ENCODE measurements around the gene PSMG4.

Gene PSMG4

DNA sequence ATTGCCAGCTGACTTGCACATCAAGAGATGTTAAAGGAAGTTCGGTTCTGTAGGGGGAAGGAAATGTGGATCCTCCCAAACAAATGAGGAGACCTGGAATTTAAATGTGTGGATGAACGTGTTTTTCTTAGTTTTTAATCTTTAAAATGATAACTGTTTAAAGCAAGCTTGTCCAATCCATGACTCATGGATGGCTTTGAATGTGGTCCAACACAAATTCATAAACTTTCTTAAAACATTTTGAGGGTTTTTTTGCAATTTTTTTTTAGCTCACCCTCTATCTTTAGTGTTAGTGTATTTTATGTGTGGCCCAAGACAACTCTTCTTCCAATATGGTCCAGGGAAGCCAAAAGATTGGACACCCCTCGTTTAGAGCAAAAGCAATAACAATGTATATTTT is 43.8 kb upstream of the PSMG4 start:
- Histone ChIP-seq H3K4me2 (ENCODE audit: low read depth, low read length) (no peak overlapping the region), H3F3A (ENCODE audit: insufficient read depth, low read length) (no peaks in the 10 kb centered on the region), H3K9ac (ENCODE audit: low read length) (no peak overlapping the region), H3K4me3 (ENCODE audit: low read length) (no peak overlapping the region), H3K4me1 (ENCODE audit: low read length) (no peaks in the 10 kb centered on the region), H3K27ac (ENCODE audit: low read length) (no peak overlapping the region), H3K9me3 (replicated peaks; ENCODE audit: insufficient read depth, low read length) (no peaks in the 10 kb centered on the region), H3K9me2 (replicated peaks; ENCODE audit: insufficient read depth, low read length) (no peaks in the 10 kb centered on the region), H3K27me3 (replicated peaks; ENCODE audit: insufficient read depth, low read length) (no peaks in the 10 kb centered on the region), H4K20me1 (ENCODE audit: insufficient read depth, low read length) (no peaks in the 10 kb centered on the region), H2AFZ (ENCODE audit: low read length) (no peak overlapping the region), H3K79me2 (ENCODE audit: low read length) (no peaks in the 10 kb centered on the region), H3K36me3 (replicated peaks; ENCODE audit: insufficient read depth, low read length) (no peaks in the 10 kb centered on the region)
- TF ChIP-seq, protein P1, sequence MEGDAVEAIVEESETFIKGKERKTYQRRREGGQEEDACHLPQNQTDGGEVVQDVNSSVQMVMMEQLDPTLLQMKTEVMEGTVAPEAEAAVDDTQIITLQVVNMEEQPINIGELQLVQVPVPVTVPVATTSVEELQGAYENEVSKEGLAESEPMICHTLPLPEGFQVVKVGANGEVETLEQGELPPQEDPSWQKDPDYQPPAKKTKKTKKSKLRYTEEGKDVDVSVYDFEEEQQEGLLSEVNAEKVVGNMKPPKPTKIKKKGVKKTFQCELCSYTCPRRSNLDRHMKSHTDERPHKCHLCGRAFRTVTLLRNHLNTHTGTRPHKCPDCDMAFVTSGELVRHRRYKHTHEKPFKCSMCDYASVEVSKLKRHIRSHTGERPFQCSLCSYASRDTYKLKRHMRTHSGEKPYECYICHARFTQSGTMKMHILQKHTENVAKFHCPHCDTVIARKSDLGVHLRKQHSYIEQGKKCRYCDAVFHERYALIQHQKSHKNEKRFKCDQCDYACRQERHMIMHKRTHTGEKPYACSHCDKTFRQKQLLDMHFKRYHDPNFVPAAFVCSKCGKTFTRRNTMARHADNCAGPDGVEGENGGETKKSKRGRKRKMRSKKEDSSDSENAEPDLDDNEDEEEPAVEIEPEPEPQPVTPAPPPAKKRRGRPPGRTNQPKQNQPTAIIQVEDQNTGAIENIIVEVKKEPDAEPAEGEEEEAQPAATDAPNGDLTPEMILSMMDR (IDR thresholded peaks at IDR 0.05; ENCODE audit: low read length): no peak
- TF ChIP-seq EZH2 (optimal IDR thresholded peaks at IDR 0.05; ENCODE audit: low read depth, low read length) (no peak), EZH2phosphoT487 (IDR thresholded peaks at IDR 0.05; ENCODE audit: low read length) (no peak)
- no peak for DNase-seq

DNA sequence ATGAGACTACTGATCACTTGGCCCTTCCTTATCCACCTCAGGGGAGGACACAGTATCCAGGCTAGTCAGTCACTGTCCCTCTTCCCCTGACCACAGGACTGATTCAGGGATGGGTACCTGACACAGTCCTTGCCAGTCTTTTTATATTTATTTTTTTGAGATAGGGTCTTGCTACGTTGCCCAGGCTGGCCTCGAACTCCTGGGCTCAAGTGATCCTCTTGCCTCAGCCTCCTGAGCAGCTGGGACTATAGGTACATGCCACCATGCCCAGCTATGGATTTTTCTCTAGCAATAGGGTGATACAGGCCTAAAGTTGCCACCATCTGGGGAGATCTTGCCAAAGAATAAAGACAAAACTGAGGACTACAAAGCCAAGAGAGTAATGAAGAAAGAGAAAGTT is 41.5 kb upstream of the PSMG4 start:
- H3K4me2 ChIP-seq (ENCODE audit: low read depth, low read length): no peak overlapping the region
- H4K20me1 ChIP-seq (ENCODE audit: insufficient read depth, low read length): no peaks in the 10 kb centered on the region
- no peaks in the 10 kb centered on the region for H3K9me2 ChIP-seq (replicated peaks; ENCODE audit: insufficient read depth, low read length)
- H3K9me3 ChIP-seq (replicated peaks; ENCODE audit: insufficient read depth, low read length): no peaks in the 10 kb centered on the region
- H3K4me3 ChIP-seq (ENCODE audit: low read length): no peak overlapping the region
- no peak for DNase-seq
- H3K27me3 ChIP-seq (replicated peaks; ENCODE audit: insufficient read depth, low read length): no peaks in the 10 kb centered on the region
- H3K27ac ChIP-seq (ENCODE audit: low read length): no peak overlapping the region
- no peak overlapping the region for H2AFZ ChIP-seq (ENCODE audit: low read length)
- H3F3A ChIP-seq (ENCODE audit: insufficient read depth, low read length): 0 out of 2 replicates have a peak, but pooled peaks cover 1% of the 10 kb centered on the region
- TF ChIP-seq, protein P1 (IDR thresholded peaks at IDR 0.05; ENCODE audit: low read length): no peak
- no peak for TF ChIP-seq EZH2phosphoT487 (IDR thresholded peaks at IDR 0.05; ENCODE audit: low read length)
- no peak for TF ChIP-seq EZH2 (optimal IDR thresholded peaks at IDR 0.05; ENCODE audit: low read depth, low read length)
- peaks cover 2% of the 10 kb centered on the region for H3K4me1 ChIP-seq (ENCODE audit: low read length)
- H3K36me3 ChIP-seq (replicated peaks; ENCODE audit: insufficient read depth, low read length): no peaks in the 10 kb centered on the region
- H3K79me2 ChIP-seq (ENCODE audit: low read length): no peaks in the 10 kb centered on the region
- H3K9ac ChIP-seq (ENCODE audit: low read length): no peak overlapping the region

GRCh38 chr6:3218266-3218665 is 40.5 kb upstream of the PSMG4 start:
- peaks cover 10% of the 10 kb centered on the region; the same call in 1 of the 2 replicates for H3F3A ChIP-seq (ENCODE audit: insufficient read depth, low read length)
- DNase-seq: no peak
- H3K79me2 ChIP-seq (ENCODE audit: low read length): no peaks in the 10 kb centered on the region
- no peak overlapping the region for H3K27ac ChIP-seq (ENCODE audit: low read length)
- no peaks in the 10 kb centered on the region for H3K27me3 ChIP-seq (replicated peaks; ENCODE audit: insufficient read depth, low read length)
- H2AFZ ChIP-seq (ENCODE audit: low read length): no peak overlapping the region
- H3K4me2 ChIP-seq (ENCODE audit: low read depth, low read length): no peak overlapping the region
- no peaks in the 10 kb centered on the region for H3K9me2 ChIP-seq (replicated peaks; ENCODE audit: insufficient read depth, low read length)
- no peak overlapping the region for H3K9ac ChIP-seq (ENCODE audit: low read length)
- no peaks in the 10 kb centered on the region for H3K9me3 ChIP-seq (replicated peaks; ENCODE audit: insufficient read depth, low read length)
- TF ChIP-seq, protein P1 (IDR thresholded peaks at IDR 0.05; ENCODE audit: low read length): no peak
- TF ChIP-seq EZH2 (optimal IDR thresholded peaks at IDR 0.05; ENCODE audit: low read depth, low read length): no peak
- no peak for TF ChIP-seq EZH2phosphoT487 (IDR thresholded peaks at IDR 0.05; ENCODE audit: low read length)
- H3K36me3 ChIP-seq (replicated peaks; ENCODE audit: insufficient read depth, low read length): no peaks in the 10 kb centered on the region
- peaks cover 12% of the 10 kb centered on the region for H3K4me1 ChIP-seq (ENCODE audit: low read length)
- no peak overlapping the region for H3K4me3 ChIP-seq (ENCODE audit: low read length)
- H4K20me1 ChIP-seq (ENCODE audit: insufficient read depth, low read length): no peaks in the 10 kb centered on the region

Data from MM.1S (cell line).